SK-N-SH (cell line): ENCODE measurements around the gene TMEM234.

Experiments used
- CTCF ChIP-seq: fragments of 200-600 bp; sonication (generic); IDR thresholded peaks from 2 replicates; pipeline ENCODE4 v1.6.1; 2017; ENCODE audit warnings: antibody characterized with exemption, mild to moderate bottlenecking, moderate library complexity
- FOXM1 ChIP-seq: IDR thresholded peaks from 2 replicates; pipeline ENCODE4 v1.4.0; 2012; ENCODE audit warnings: low read depth, mild to moderate bottlenecking
- GABPA ChIP-seq: IDR thresholded peaks from 2 replicates; pipeline ENCODE4 v1.4.0; 2012; ENCODE audit warnings: low read depth, mild to moderate bottlenecking
- PBX3 ChIP-seq: IDR thresholded peaks from 2 replicates; pipeline ENCODE4; 2012
- POLR2AphosphoS5 ChIP-seq: IDR thresholded peaks from 2 replicates; pipeline ENCODE4 v1.6.1; 2012; ENCODE audit warnings: low read depth, low read length
- REST ChIP-seq: IDR thresholded peaks from 2 replicates; pipeline ENCODE4 v1.6.1; 2012; ENCODE audit warnings: mild to moderate bottlenecking, low read depth, low read length, moderate library complexity
- SMC3 ChIP-seq: IDR thresholded peaks from 2 replicates; pipeline ENCODE4 v1.6.1; 2012; ENCODE audit warnings: low read depth, low read length, improper control_type of control experiment
- TAF1 ChIP-seq: IDR thresholded peaks from 2 replicates; pipeline ENCODE4 v1.6.1; 2012; ENCODE audit warnings: low read depth, mild to moderate bottlenecking, low read length, moderate library complexity, borderline replicate concordance
- TF ChIP-seq, protein P1 (sequence below): IDR thresholded peaks from 2 replicates; pipeline ENCODE4 v1.4.0; 2012; ENCODE audit warnings: low read depth, borderline replicate concordance

DNA sequence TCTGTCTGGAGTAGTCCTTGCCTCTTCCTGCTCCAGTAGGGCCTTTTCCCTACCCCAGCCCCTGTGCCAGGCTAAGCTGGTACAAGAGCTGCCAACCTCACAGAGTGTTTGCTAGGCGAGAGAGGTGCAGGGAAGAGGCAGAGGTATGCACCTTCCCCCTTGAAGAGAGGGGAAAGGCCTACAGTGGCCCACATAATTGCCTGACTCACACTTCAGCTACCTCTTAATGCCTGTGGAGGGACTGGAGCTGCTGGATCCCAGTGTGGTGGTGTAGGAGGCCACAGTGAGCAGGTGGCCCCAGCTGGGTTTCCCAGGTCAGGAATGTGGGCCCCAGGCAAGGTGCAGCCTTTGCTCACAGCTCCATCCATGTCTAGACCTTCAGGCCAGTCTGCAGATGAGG is 25.1 kb downstream of the TMEM234 start:
- TF ChIP-seq, protein P1, sequence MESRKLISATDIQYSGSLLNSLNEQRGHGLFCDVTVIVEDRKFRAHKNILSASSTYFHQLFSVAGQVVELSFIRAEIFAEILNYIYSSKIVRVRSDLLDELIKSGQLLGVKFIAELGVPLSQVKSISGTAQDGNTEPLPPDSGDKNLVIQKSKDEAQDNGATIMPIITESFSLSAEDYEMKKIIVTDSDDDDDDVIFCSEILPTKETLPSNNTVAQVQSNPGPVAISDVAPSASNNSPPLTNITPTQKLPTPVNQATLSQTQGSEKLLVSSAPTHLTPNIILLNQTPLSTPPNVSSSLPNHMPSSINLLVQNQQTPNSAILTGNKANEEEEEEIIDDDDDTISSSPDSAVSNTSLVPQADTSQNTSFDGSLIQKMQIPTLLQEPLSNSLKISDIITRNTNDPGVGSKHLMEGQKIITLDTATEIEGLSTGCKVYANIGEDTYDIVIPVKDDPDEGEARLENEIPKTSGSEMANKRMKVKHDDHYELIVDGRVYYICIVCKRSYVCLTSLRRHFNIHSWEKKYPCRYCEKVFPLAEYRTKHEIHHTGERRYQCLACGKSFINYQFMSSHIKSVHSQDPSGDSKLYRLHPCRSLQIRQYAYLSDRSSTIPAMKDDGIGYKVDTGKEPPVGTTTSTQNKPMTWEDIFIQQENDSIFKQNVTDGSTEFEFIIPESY, result no peak
- TF ChIP-seq CTCF, result no peak
- no peak for TF ChIP-seq FOXM1
- TF ChIP-seq GABPA, result no peak
- TF ChIP-seq TAF1, result no peak
- no peak for TF ChIP-seq POLR2AphosphoS5
- no peak for TF ChIP-seq PBX3
- no peak for TF ChIP-seq REST
- TF ChIP-seq SMC3, result no peak
